Hepatocyte (in vitro differentiated cells): ENCODE measurements around the gene HMGXB3. TPM values are rescaled to one million over a fixed set of nuclear protein-coding genes. Genes with fewer than 3 reads are reported as not detected.

Experiments
- DNase-seq: peaks from one replicate; pipeline ENCODE4 v3.0.0-alpha.2; 2016; ENCODE audit warnings: low spot score
- H2AFZ ChIP-seq: fragments of 200-600 bp; sonication (generic); 2 replicates; pipeline ENCODE4 v1.6.0; 2016; ENCODE audit warnings: antibody characterized with exemption, mild to moderate bottlenecking
- H3K27ac ChIP-seq: fragments of 200-600 bp; sonication (generic); 2 replicates; pipeline ENCODE4 v1.5.1; 2016; ENCODE audit warnings: mild to moderate bottlenecking
- H3K27me3 ChIP-seq: fragments of 200-600 bp; sonication (generic); 2 replicates; pipeline ENCODE4 v1.6.1; 2016
- H3K36me3 ChIP-seq: fragments of 200-600 bp; sonication (generic); replicated peaks from 2 replicates; pipeline ENCODE4 v1.5.1; 2016; ENCODE audit warnings: low read depth; ENCODE audit not compliant: insufficient read depth
- H3K4me1 ChIP-seq: fragments of 200-600 bp; sonication (generic); 2 replicates; pipeline ENCODE4 v1.5.1; 2016; ENCODE audit warnings: mild to moderate bottlenecking, moderate library complexity; ENCODE audit not compliant: insufficient read depth
- H3K4me2 ChIP-seq: fragments of 200-600 bp; sonication (generic); 2 replicates; pipeline ENCODE4 v1.6.0; 2016
- H3K4me3 ChIP-seq: fragments of 200-600 bp; sonication (generic); 2 replicates; pipeline ENCODE4 v1.5.1; 2016; ENCODE audit warnings: mild to moderate bottlenecking
- H3K79me2 ChIP-seq: fragments of 200-600 bp; sonication (generic); 2 replicates; pipeline ENCODE4 v1.6.0; 2017; ENCODE audit warnings: mild to moderate bottlenecking
- H3K9me2 ChIP-seq: fragments of 200-600 bp; sonication (generic); replicated peaks from 2 replicates; pipeline ENCODE4 v1.6.0; 2017; ENCODE audit warnings: mild to moderate bottlenecking; ENCODE audit not compliant: insufficient read depth
- H3K9me3 ChIP-seq: fragments of 200-600 bp; sonication (generic); 2 replicates; pipeline ENCODE4 v1.5.1; 2016; ENCODE audit warnings: low read depth, mild to moderate bottlenecking
- H4K20me1 ChIP-seq: fragments of 200-600 bp; sonication (generic); 2 replicates; pipeline ENCODE4 v1.6.0; 2016; ENCODE audit warnings: mild to moderate bottlenecking; ENCODE audit not compliant: insufficient read depth, poor library complexity, severe bottlenecking
- CTCF ChIP-seq: fragments of 200-600 bp; sonication (generic); IDR thresholded peaks from 2 replicates; pipeline ENCODE4 v1.5.1; 2016; ENCODE audit warnings: antibody characterized with exemption, mild to moderate bottlenecking; ENCODE audit not compliant: poor library complexity
- EZH2 ChIP-seq: fragments of 200-600 bp; sonication (generic); IDR thresholded peaks from 2 replicates; pipeline ENCODE4 v1.6.1; 2016; ENCODE audit warnings: antibody characterized with exemption, mild to moderate bottlenecking, borderline replicate concordance
- EZH2phosphoT487 ChIP-seq: fragments of 200-600 bp; sonication (generic); IDR thresholded peaks from one replicate; pipeline ENCODE4 v1.6.1; 2018; ENCODE audit warnings: antibody characterized with exemption, mild to moderate bottlenecking, low read depth, moderate library complexity; ENCODE audit not compliant: unreplicated experiment, severe bottlenecking
- WGBS: methylation state at CpG from one replicate; pipeline ENCODE4 v1.1.6; 2016; ENCODE audit warnings: low lambda C conversion rate; ENCODE audit errors: missing lambda C conversion rate; 5-methylcytosine and 5-hydroxymethylcytosine counted together
- polyA plus RNA-seq: library from polyadenylated mRNA; unstranded; fragments of >200 nt; fragmentation: Nextera tagmentation; extraction: Ambion mirVana; gene quantifications from 2 replicates; pipeline ENCODE4 v1.2.1, GENCODE V29; 2016
- total RNA-seq: library from RNA; depleted of rRNA; stranded (reverse); fragments of >200 nt; gene quantifications from 2 replicates; pipeline ENCODE4 v1.2.3, GENCODE V29; 2014

HMGXB3 gene
- total and polyA plus RNA-seq, 2 experiments from 2014 or later, result 24.6 to 47.5 TPM

- Histone ChIP-seq H3K4me1 (no peaks in the 10 kb centered on the region), H3K4me3 (no peak overlapping the region), H3K4me2 (no peak overlapping the region), H3K9me3 (no peaks in the 10 kb centered on the region), H2AFZ (no peak overlapping the region), H3K27me3 (no peaks in the 10 kb centered on the region), H3K27ac (no peak overlapping the region), H3K36me3 (no peaks in the 10 kb centered on the region), H3K9me2 (no peaks in the 10 kb centered on the region), H3K79me2 (no peaks in the 10 kb centered on the region), H4K20me1 (no peaks in the 10 kb centered on the region)
- WGBS, result 80% methylated on average over 4 of the region's 4 CpGs
- DNase-seq, result no peak
- TF ChIP-seq EZH2 (no peak), CTCF (no peak), EZH2phosphoT487 (no peak)
Observed at GRCh38 chr5:150068472-150068871, 67.9 kb downstream of the HMGXB3 start.

- TF ChIP-seq EZH2phosphoT487 (no peak), CTCF (no peak), EZH2 (no peak)
- Histone ChIP-seq H3K27me3 (no peaks in the 10 kb centered on the region), H3K4me3 (no peak overlapping the region), H3K79me2 (no peaks in the 10 kb centered on the region), H3K9me3 (no peaks in the 10 kb centered on the region), H3K9me2 (no peaks in the 10 kb centered on the region), H3K27ac (no peak overlapping the region), H4K20me1 (no peaks in the 10 kb centered on the region), H2AFZ (no peak overlapping the region), H3K4me1 (no peaks in the 10 kb centered on the region), H3K36me3 (no peaks in the 10 kb centered on the region), H3K4me2 (no peak overlapping the region)
- DNase-seq, result no peak
- WGBS, result 89% methylated on average over 12 of the region's 12 CpGs
Observed at GRCh38 chr5:150068961-150069645, 68.6 kb downstream of the HMGXB3 start.

GRCh38 chr5:150069672-150070627 lies 69.4 kb downstream of the HMGXB3 start:
- H2AFZ ChIP-seq, result no peak overlapping the region
- 85% methylated on average over 18 of the region's 25 CpGs for WGBS
- H3K27ac ChIP-seq, result no peak overlapping the region
- no peak overlapping the region for H3K4me2 ChIP-seq
- no peaks in the 10 kb centered on the region for H3K27me3 ChIP-seq
- TF ChIP-seq EZH2 (no peak), EZH2phosphoT487 (no peak), CTCF (no peak)
- H3K4me3 ChIP-seq, result no peak overlapping the region
- H3K36me3 ChIP-seq, result no peaks in the 10 kb centered on the region
- H4K20me1 ChIP-seq, result no peaks in the 10 kb centered on the region
- H3K4me1 ChIP-seq, result no peaks in the 10 kb centered on the region
- no peaks in the 10 kb centered on the region for H3K79me2 ChIP-seq
- H3K9me2 ChIP-seq, result no peaks in the 10 kb centered on the region
- no peaks in the 10 kb centered on the region for H3K9me3 ChIP-seq
- DNase-seq, result no peak
